ENCODE results near the gene CD244.

- TF ChIP-seq YY1 (IDR thresholded peaks at IDR 0.05; ENCODE audit: insufficient read depth, insufficient read length): no peak
- no peak for TF ChIP-seq ZNF274 (IDR thresholded peaks at IDR 0.05; ENCODE audit: low read depth, low read length)
- no peak for TF ChIP-seq SUZ12 (IDR thresholded peaks at IDR 0.05; ENCODE audit: extremely low read depth, insufficient read depth, insufficient read length)
Measured at GRCh38 chr1:160808289-160808688, 54.4 kb downstream of the CD244 start.

All from NT2/D1 (cell line).